ENCODE data around the gene MTUS2. TPM values are rescaled to one million over a fixed set of nuclear protein-coding genes. Genes with fewer than 3 reads are reported as not detected.

Gene MTUS2
- total RNA-seq, 2 donors from 2014 or later: 1.6 to 4.8 TPM

- WGBS: 58% methylated on average over 2 of the region's 2 CpGs
- H3K4me3 ChIP-seq: no peak overlapping the region
- no peaks in the 10 kb centered on the region for H3K36me3 ChIP-seq
- no peaks in the 10 kb centered on the region for H3K9me3 ChIP-seq
- no peak for DNase-seq (ENCODE audit: low spot score)
- no peak for TF ChIP-seq POLR2A (IDR thresholded peaks at IDR 0.05)
- H3K4me1 ChIP-seq (replicated peaks): no peaks in the 10 kb centered on the region
- peaks cover 3% of the 10 kb centered on the region for H3K27me3 ChIP-seq (replicated peaks; ENCODE audit: insufficient read depth)
- H3K27ac ChIP-seq: no peak overlapping the region
- intact Hi-C loops (cut with DNase I): no loop called here
These were observed 609.3 kb downstream of the MTUS2 start for GRCh38 chr13:29429286-29429900.

- intact Hi-C loops (cut with DNase I): no loop called here
- H3K4me3 ChIP-seq: no peak overlapping the region
- H3K27me3 ChIP-seq (replicated peaks; ENCODE audit: insufficient read depth): no peaks in the 10 kb centered on the region
- TF ChIP-seq CTCF (IDR thresholded peaks at IDR 0.05) (no peak), POLR2A (IDR thresholded peaks at IDR 0.05) (no peak), POLR2AphosphoS5 (IDR thresholded peaks at IDR 0.05) (no peak)
- no peak for DNase-seq (ENCODE audit: low spot score)
- no peaks in the 10 kb centered on the region for H3K4me1 ChIP-seq (replicated peaks)
- 71% methylated on average over 8 of the region's 8 CpGs for WGBS
- H3K36me3 ChIP-seq: no peaks in the 10 kb centered on the region
- no peaks in the 10 kb centered on the region for H3K9me3 ChIP-seq
- no peak overlapping the region for H3K27ac ChIP-seq
These were observed 614.2 kb downstream of the MTUS2 start for GRCh38 chr13:29434217-29434945.

- no peak overlapping the region for H3K27ac ChIP-seq
- no peak for DNase-seq (ENCODE audit: low spot score)
- no peaks in the 10 kb centered on the region for H3K36me3 ChIP-seq
- 70% methylated on average over 6 of the region's 6 CpGs for WGBS
- intact Hi-C loops (cut with DNase I): no loop called here
- no peak overlapping the region for H3K4me3 ChIP-seq
- H3K27me3 ChIP-seq (replicated peaks; ENCODE audit: insufficient read depth): no peaks in the 10 kb centered on the region
- TF ChIP-seq POLR2AphosphoS5 (IDR thresholded peaks at IDR 0.05): no peak
- TF ChIP-seq POLR2A (IDR thresholded peaks at IDR 0.05): no peak
- no peak for TF ChIP-seq CTCF (IDR thresholded peaks at IDR 0.05)
- H3K9me3 ChIP-seq: no peaks in the 10 kb centered on the region
- no peaks in the 10 kb centered on the region for H3K4me1 ChIP-seq (replicated peaks)
These were observed 615.2 kb downstream of the MTUS2 start for GRCh38 chr13:29435125-29435911.

GRCh38 chr13:29436291-29436690 lies 616.2 kb downstream of the MTUS2 start:
- H3K9me3 ChIP-seq: no peaks in the 10 kb centered on the region
- TF ChIP-seq CTCF (IDR thresholded peaks at IDR 0.05) (no peak), POLR2A (IDR thresholded peaks at IDR 0.05) (no peak), POLR2AphosphoS5 (IDR thresholded peaks at IDR 0.05) (no peak)
- no peak overlapping the region for H3K4me3 ChIP-seq
- intact Hi-C loops (cut with DNase I): no loop called here
- no peaks in the 10 kb centered on the region for H3K4me1 ChIP-seq (replicated peaks)
- 27% methylated on average over 1 of the region's 1 CpG for WGBS
- DNase-seq (ENCODE audit: low spot score): no peak
- no peak overlapping the region for H3K27ac ChIP-seq
- H3K36me3 ChIP-seq: no peaks in the 10 kb centered on the region
- H3K27me3 ChIP-seq (replicated peaks; ENCODE audit: insufficient read depth): no peaks in the 10 kb centered on the region

GRCh38 chr13:29436721-29437280 lies 616.7 kb downstream of the MTUS2 start:
- DNase-seq (ENCODE audit: low spot score): no peak

More at GRCh38 chr13:29436721-29437280, 616.7 kb downstream of the MTUS2 start:
- intact Hi-C loops (cut with DNase I): no loop called here
- no peaks in the 10 kb centered on the region for H3K27me3 ChIP-seq (replicated peaks; ENCODE audit: insufficient read depth)
- no peaks in the 10 kb centered on the region for H3K9me3 ChIP-seq
- H3K4me1 ChIP-seq (replicated peaks): no peaks in the 10 kb centered on the region
- no peak overlapping the region for H3K4me3 ChIP-seq
- TF ChIP-seq CTCF (IDR thresholded peaks at IDR 0.05) (no peak), POLR2AphosphoS5 (IDR thresholded peaks at IDR 0.05) (no peak), POLR2A (IDR thresholded peaks at IDR 0.05) (no peak)
- H3K27ac ChIP-seq: no peak overlapping the region
- 93% methylated on average over 3 of the region's 3 CpGs for WGBS
- H3K36me3 ChIP-seq: no peaks in the 10 kb centered on the region
